Activated CD8-positive, alpha-beta T cell treated with anti-CD3 and anti-CD28 coated beads for 36 hours (primary cell): ENCODE measurements around the gene IFRD1. TPM values are rescaled to one million over a fixed set of nuclear protein-coding genes. Genes with fewer than 3 reads are reported as not detected.

Experiments used
- ATAC-seq: fragments of 200-7000 bp; cut with Tn5 transposase; one replicate; pipeline ENCODE4 v1.10.0; 2021; ENCODE audit warnings: mild to moderate bottlenecking, moderate library complexity
- CTCF ChIA-PET: fragments of 350-600 bp; sonication (Branson Sonifier 250); formaldehyde crosslinking; loops from one replicate; lab custom pipeline; 2021; ENCODE audit warnings: antibody characterized with exemption; lab: Charles Lee
- POLR2A ChIA-PET: fragments of 350-600 bp; sonication (Branson Sonifier 250); formaldehyde crosslinking; loops from one replicate; lab custom pipeline; 2021; ENCODE audit warnings: antibody characterized with exemption; lab: Charles Lee
- DNase-seq: peaks from one replicate; pipeline ENCODE4 v3.0.0-alpha.2; 2020
- H3K27ac Mint-ChIP-seq: one replicate; pipeline ENCODE4 v1.8.0; 2021; ENCODE audit warnings: mild to moderate bottlenecking, mixed read lengths
- H3K27me3 Mint-ChIP-seq: one replicate; pipeline ENCODE4 v1.8.0; 2021; ENCODE audit warnings: mixed read lengths
- H3K36me3 Mint-ChIP-seq: one replicate; pipeline ENCODE4 v1.8.0; 2021; ENCODE audit warnings: low read depth, mixed read lengths
- H3K4me1 Mint-ChIP-seq: one replicate; pipeline ENCODE4 v1.8.0; 2021; ENCODE audit warnings: low read depth, mixed read lengths
- H3K4me3 Mint-ChIP-seq: one replicate; pipeline ENCODE4 v1.8.0; 2021; ENCODE audit warnings: mild to moderate bottlenecking, moderate library complexity, mixed read lengths
- H3K9me3 Mint-ChIP-seq: one replicate; pipeline ENCODE4 v1.8.0; 2021; ENCODE audit warnings: mixed read lengths
- intact Hi-C: fragments of 100-400 bp; cut with micrococcal nuclease; formaldehyde crosslinking; loops from one replicate; pipeline ENCODE4 v1.10.0; 2022
- total RNA-seq, 2 experiments: library from RNA; stranded (reverse); gene quantifications; one replicate each; pipeline ENCODE4 v1.2.3, GENCODE V29; 2021
- TF ChIP-seq, protein P1 (sequence below): fragments of 200-600 bp; IDR thresholded peaks from one replicate; pipeline ENCODE4 v1.8.0; 2022; ENCODE audit warnings: antibody characterized with exemption, mild to moderate bottlenecking

Gene IFRD1
- total RNA-seq, 2 experiments from 2014 or later = 54.1 to 54.5 TPM

DNA sequence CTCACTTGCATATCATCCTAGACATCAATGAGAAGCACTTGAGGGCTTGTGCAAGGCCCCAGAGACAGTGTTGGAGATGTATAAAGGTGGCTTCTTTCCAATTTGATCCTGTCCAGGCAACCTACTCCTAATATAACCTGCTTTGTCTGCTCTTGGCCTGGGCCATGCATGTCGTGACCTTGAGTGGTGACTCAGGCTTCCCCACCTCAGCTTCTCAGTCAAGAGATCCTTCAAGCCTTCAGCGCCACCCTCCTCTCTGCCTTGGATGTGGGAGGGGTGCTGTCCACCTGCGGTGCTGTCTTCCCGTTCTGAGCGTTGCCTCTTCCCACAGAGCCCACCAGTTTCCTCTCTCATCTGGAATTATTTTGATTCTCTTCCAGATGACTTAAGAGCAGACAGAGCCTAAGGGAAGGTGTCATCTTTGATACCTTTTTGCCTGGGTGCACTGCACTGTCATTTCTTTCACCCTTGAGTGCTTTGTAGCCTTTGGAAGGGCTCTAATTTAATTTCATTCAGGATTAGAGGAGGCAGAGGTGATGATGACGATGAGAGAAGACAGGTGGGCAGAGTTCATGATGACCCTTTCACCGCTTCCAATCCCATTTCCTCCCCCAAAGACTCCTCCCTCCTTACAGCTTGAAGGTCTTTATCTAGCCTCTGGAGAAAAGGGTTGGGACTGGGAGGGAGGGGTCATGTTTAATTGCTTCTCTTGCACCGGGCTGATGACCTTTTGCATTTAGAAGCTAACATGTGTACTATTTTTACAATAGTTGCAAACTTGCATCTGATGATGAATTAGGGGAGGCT is 37.4 kb downstream of the IFRD1 start:
- TF ChIP-seq, protein P1, sequence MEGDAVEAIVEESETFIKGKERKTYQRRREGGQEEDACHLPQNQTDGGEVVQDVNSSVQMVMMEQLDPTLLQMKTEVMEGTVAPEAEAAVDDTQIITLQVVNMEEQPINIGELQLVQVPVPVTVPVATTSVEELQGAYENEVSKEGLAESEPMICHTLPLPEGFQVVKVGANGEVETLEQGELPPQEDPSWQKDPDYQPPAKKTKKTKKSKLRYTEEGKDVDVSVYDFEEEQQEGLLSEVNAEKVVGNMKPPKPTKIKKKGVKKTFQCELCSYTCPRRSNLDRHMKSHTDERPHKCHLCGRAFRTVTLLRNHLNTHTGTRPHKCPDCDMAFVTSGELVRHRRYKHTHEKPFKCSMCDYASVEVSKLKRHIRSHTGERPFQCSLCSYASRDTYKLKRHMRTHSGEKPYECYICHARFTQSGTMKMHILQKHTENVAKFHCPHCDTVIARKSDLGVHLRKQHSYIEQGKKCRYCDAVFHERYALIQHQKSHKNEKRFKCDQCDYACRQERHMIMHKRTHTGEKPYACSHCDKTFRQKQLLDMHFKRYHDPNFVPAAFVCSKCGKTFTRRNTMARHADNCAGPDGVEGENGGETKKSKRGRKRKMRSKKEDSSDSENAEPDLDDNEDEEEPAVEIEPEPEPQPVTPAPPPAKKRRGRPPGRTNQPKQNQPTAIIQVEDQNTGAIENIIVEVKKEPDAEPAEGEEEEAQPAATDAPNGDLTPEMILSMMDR = no peak
- peaks cover 8% of the 10 kb centered on the region for H3K4me1 Mint-ChIP-seq
- no peak overlapping the region for H3K27ac Mint-ChIP-seq
- no peaks in the 10 kb centered on the region for H3K27me3 Mint-ChIP-seq
- intact Hi-C loops = no loop called here
- ATAC-seq = no peak
- POLR2A ChIA-PET = no interaction called here
- CTCF ChIA-PET = interaction anchor here (2.2 kb wide), 1 partner anchor 8 kb away, joined by 6 read pairs; no protein-coding TSS in a partner anchor
- no peaks in the 10 kb centered on the region for H3K36me3 Mint-ChIP-seq
- H3K9me3 Mint-ChIP-seq = no peaks in the 10 kb centered on the region
- DNase-seq = no peak
- H3K4me3 Mint-ChIP-seq = no peak overlapping the region

DNA sequence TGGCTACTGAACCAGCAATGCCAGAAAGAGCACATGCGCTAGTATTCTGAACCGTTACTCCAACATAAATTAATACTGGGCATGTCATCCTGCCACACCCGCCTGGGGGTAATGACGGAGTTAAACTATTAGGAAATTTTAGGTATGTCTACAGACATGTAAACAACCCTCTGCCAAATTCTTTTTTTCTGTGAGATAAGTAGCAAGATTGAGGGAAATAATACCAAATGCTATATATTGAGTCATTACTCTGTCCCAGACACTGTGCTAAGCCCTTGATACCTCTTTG is 37.9 kb downstream of the IFRD1 start:
- no peaks in the 10 kb centered on the region for H3K36me3 Mint-ChIP-seq
- TF ChIP-seq, protein P1 = no peak
- no peaks in the 10 kb centered on the region for H3K9me3 Mint-ChIP-seq
- POLR2A ChIA-PET = no interaction called here
- no peak overlapping the region for H3K4me3 Mint-ChIP-seq
- no peaks in the 10 kb centered on the region for H3K27me3 Mint-ChIP-seq
- no peak for ATAC-seq
- no peak overlapping the region for H3K27ac Mint-ChIP-seq
- CTCF ChIA-PET = no interaction called here
- H3K4me1 Mint-ChIP-seq = peaks cover 8% of the 10 kb centered on the region
- intact Hi-C loops = no loop called here
- DNase-seq = no peak

DNA sequence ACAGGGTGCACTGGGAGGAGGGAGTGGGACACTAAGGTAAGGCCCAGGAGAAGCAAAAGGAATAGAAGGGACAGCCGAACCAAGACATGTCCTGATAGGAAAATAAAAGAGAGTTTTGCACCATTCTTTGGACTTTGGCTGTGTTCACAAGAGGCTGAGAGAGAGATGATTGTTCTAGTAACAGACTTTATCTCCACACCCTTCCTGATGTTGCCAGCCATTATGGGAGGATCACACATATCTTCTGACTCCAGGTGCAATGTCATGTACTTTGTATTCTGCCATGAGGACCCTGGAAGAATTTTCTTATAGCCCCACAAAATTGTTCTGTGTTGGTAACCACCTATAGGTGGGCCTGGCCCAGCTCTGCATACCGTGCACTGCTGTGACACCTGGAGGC is 41.9 kb downstream of the IFRD1 start:
- DNase-seq (no peak), ATAC-seq (no peak)
- no peak overlapping the region for H3K4me3 Mint-ChIP-seq
- TF ChIP-seq, protein P1 = no peak
- intact Hi-C loops = no loop called here
- POLR2A ChIA-PET = no interaction called here
- H3K4me1 Mint-ChIP-seq = no peaks in the 10 kb centered on the region
- peaks cover 3% of the 10 kb centered on the region for H3K27me3 Mint-ChIP-seq
- H3K9me3 Mint-ChIP-seq = no peaks in the 10 kb centered on the region
- H3K27ac Mint-ChIP-seq = no peak overlapping the region
- CTCF ChIA-PET = no interaction called here
- no peaks in the 10 kb centered on the region for H3K36me3 Mint-ChIP-seq

DNA sequence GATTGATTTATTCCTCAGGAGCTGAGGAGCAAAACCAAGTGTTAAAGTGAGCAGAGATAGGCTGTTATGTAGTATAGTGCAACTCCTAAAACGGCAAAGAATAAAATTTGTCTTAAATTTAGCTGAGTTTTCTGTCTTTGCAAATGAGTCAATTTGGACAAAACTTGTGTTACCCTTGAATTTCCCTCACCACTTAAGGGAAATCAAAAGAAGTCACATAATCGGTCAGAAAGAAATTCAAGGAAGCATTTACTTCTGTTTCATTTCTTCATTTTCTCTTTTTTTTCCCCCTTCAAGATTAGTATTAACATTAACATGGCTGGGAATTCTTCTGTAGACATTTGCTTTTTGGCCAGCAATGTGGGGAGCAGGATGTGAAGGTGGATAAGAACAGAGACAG is 44.4 kb downstream of the IFRD1 start:
- Mint-ChIP-seq H3K27ac (no peak overlapping the region), H3K9me3 (no peaks in the 10 kb centered on the region), H3K4me3 (no peak overlapping the region), H3K36me3 (no peaks in the 10 kb centered on the region), H3K4me1 (no peaks in the 10 kb centered on the region), H3K27me3 (peaks cover 3% of the 10 kb centered on the region)
- POLR2A ChIA-PET = interaction anchor here (0.7 kb wide), 1 partner anchor 14 kb away, joined by 3 read pairs; the partner anchor contains the start of gene LSMEM1
- DNase-seq (no peak), ATAC-seq (no peak)
- intact Hi-C loops = loop anchor here (5.0 kb wide), 1 partner anchor 752 kb away; no protein-coding TSS in a partner anchor
- TF ChIP-seq, protein P1 = no peak
- CTCF ChIA-PET = interaction anchor here (2.6 kb wide), 1 partner anchor 742 kb away, joined by 10 read pairs; no protein-coding TSS in a partner anchor

DNA sequence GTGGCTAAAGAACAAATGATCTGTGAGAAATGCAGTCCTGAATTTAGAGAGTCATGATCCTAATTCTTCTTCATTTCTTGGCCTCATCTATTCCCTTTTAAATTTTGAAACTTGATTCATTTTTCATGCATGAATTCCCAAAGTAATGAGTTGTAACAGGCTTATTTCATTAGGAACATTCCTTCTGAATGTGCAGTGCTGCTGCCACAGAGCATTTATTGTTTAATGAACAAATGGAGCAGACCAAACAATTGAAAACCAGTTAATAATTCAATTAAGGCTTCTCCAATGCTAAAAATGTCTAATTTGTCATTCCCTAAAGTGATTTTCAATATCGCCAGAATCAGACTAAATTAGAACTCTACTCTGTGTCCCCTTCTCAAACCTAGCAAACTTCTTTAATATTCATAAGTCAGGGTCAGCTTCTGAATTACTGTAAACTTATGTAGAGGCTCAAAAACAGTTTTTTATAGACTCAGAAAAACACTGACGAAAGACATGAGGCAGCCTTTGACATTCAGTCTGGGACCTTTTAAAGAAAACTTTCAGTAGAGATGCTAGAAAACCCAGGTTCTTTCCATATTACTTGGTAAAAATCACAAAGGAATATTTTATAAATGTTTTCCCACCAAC is 45.0 kb downstream of the IFRD1 start:
- H3K4me3 Mint-ChIP-seq = no peak overlapping the region
- peaks cover 3% of the 10 kb centered on the region for H3K27me3 Mint-ChIP-seq
- H3K36me3 Mint-ChIP-seq = no peaks in the 10 kb centered on the region
- no peak overlapping the region for H3K27ac Mint-ChIP-seq
- DNase-seq = no peak
- intact Hi-C loops = loop anchor here (5.0 kb wide), 1 partner anchor 753 kb away; no protein-coding TSS in a partner anchor
- H3K9me3 Mint-ChIP-seq = no peaks in the 10 kb centered on the region
- ChIA-PET CTCF (interaction anchor here (1.2 to 2.6 kb wide), 8 partner anchors 9 to 754 kb away, joined by 3 to 10 read pairs (median 6); partner anchors contain the start of gene LSMEM1), POLR2A (no interaction called here)
- no peak for ATAC-seq
- H3K4me1 Mint-ChIP-seq = no peaks in the 10 kb centered on the region
- TF ChIP-seq, protein P1 = no peak
